Renal cortical epithelial cell (primary cell): Measurements from ENCODE around the gene ATR. TPM values are rescaled to one million over a fixed set of nuclear protein-coding genes. Genes with fewer than 3 reads are reported as not detected.
"Not testable (repeated sequence)": the region's sequence is repeated elsewhere in the genome, so short reads cannot be mapped to it uniquely, and the experiment has no call there.

Source experiments
- DNase-seq: peaks from one replicate; pipeline ENCODE4 v3.0.0-alpha.2; 2011; ENCODE audit warnings: low read depth
- total RNA-seq: library from RNA; depleted of rRNA; stranded (reverse); fragments of >200 nt; gene quantifications from 2 replicates; pipeline ENCODE4 v1.2.3, GENCODE V29; 2014

ATR gene
- total RNA-seq, 1 donor from 2014 or later: 48.7 TPM

GRCh38 chr3:142447852-142448823 is 130.4 kb downstream of the ATR start, which contains the start of gene XRN1:
XRN1 (minus strand) TSS chr3:142448037; CDS start chr3:142447944, 93 bp downstream.
- DNase-seq: peak; percentile 85

GRCh38 chr3:142447301-142447851 is 131.2 kb downstream of the ATR start:
- DNase-seq: peak; percentile 26

DNA sequence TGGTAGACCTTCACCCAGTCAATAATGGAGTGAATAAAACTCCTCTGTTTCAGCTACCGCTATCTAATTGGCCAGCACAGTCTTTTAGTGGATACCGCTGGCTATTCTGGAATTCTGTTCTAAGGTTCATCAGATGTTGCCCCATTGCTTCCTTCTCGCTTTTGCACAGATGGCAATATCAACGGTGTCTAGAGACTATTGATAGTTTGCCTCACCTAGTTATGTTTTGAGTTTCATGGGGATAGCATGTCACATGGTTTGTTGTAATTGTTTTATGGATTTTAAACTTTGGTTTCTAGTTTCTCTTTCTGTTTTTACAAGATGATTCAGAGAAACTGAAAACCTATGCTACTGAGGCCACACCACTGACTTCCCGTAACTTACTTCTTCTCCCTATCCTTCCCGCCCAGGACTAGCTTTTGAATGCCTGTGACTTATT is 132.7 kb downstream of the ATR start:
- peak; percentile 33 for DNase-seq

GRCh38 chr3:142444343-142444742 is 134.2 kb downstream of the ATR start:
- no peak for DNase-seq

DNA sequence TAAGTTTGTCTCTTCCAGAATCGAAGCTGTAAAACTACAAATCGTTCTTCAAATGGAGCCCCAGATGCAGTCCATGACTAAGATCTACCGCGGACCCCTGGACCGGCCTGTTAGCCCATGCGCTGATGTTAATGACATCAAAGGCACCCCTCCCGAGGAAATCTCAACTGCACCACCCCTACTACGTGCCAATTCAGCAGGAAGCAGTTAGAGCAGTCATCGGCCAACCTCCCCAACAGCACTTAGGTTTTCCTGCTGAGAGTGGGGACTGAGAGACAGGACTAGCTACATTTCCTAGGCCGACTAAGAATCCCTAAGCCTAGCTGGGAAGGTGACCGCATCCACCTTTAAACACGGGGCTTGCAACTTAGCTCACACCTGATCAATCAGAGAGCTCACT is 135.5 kb downstream of the ATR start:
- DNase-seq: not testable (repeated sequence)

DNA sequence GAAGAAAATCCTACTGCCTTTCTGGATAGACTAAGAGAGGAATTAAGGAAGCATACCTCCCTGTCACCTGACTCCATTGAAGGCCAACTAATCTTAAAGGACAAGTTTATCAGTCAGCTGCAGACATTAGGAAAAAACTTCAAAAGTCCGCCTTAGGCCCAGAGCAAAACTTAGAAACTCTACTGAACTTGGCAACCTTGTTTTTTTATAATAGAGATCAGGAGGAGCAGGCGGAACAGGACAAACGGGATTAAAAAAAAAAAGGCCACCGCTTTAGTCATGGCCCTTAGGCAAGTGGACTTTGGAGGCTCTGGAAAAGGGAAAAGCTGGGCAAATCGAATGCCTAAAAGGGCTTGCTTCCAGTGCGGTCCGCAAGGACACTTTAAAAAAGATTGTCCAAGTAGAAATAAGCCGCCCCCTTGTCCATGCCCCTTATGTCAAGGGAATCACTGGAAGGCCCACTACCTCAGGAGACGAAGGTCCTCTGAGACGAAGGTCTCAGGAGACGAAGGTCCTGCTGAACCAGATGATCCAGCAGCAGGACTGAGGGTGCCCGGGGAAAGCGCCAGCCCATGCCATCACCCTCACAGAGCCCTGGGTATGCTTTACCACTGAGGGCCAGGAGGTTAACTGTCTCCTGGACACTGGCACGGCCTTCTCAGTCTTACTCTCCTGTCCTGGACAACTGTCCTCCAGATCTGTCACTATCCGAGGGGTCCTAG is 138.9 kb downstream of the ATR start:
- DNase-seq: not testable (repeated sequence)

- not testable (repeated sequence) for DNase-seq
Observed at GRCh38 chr3:142438096-142438495, 140.4 kb downstream of the ATR start.

GRCh38 chr3:142436951-142437585 is 141.5 kb downstream of the ATR start:
- no peak for DNase-seq

DNA sequence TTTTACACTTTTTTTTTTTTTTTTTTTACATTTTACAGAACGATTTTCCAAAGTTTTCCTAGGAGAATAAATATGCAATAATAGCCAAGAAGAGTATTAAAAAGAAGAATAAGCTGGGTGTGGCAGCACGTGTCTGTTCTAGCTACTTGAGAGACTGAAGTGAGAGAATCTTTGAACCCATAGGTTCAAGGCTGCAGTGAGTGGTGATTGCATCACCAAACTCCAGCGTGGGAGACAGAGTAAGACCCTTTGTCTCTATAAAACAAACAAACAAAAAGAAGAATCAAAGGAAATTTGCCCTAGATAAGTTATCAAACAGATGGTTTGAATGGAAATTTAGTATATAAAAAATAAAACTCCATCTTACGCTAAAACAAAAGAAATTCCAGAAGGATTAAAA is 144.0 kb downstream of the ATR start:
- DNase-seq: no peak

DNA sequence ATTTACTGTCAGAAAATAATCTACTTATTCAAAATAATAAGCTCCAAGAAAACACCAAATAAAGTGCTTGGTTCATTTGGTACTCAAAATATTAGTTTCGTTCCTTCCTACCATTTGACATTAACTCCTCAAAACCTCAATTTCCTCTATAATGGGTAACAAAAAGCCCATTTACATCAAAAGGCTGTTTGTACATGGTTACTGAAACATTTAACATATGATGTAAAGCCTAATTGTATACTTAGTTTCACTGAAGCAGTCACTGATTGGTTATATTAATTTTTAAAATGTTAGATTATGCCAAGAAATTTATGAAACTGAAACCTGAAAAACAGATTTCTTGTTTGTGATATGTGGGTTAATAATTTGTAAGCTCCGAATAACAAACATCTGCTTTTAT is 145.4 kb downstream of the ATR start:
- DNase-seq: no peak

DNA sequence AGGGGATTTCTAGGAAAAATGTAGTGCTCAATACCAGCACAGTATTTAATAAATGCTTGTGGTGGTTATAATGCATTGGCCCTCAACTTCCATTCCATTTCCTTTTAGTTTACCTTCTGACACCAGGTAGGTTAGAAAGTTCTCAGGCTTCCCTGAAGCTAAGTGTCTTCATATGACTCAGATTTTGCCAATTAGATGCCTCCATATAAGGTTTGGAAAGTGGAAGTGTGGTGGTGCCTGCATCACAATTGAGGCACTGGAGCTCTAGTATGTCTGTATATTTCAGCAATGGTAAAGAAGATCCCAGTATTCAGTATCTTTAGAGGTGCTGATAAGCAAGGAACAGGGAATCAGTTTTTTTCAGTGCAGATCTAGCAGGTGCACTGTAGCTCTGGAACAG is 149.0 kb downstream of the ATR start:
- no peak for DNase-seq

- DNase-seq: peak; percentile 32
Observed at GRCh38 chr3:142424754-142425153, 153.8 kb downstream of the ATR start.

GRCh38 chr3:142418926-142419592 is 159.5 kb downstream of the ATR start:
- DNase-seq: no peak

- DNase-seq: no peak
Observed at GRCh38 chr3:142417302-142417701, 161.2 kb downstream of the ATR start.

DNA sequence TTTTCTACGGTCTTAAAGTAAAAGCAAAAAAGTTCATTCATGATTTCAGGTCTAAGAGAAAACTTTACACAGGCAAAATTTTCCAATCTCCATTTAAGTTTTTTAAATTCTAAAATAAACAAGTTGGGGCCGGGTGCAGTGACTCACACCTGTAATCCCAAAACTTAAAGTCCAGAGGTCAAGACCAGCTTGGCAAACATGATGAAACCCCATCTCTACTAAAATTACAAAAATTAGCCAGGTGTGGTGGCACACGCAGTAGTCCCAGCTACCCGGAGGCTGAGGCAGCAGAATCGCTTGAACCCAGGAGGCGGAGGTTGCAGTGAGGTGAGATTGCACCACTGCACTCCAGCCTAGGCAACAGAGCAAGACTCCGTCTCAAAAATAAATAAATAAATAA is 178.0 kb downstream of the ATR start:
- not testable (repeated sequence) for DNase-seq

Other genes with a start within 250 kb of the ATR start
- gene XRN1, start 130.7 kb downstream of the ATR start, total RNA-seq: 26.6 and 34.7 TPM in 2 replicates
- gene PLS1, start 17.7 kb upstream of the ATR start, total RNA-seq: 57.0 and 83.5 TPM in 2 replicates
- 34.4 and 46.7 TPM in 2 replicates for gene TRPC1, start 145.3 kb upstream of the ATR start, total RNA-seq